ENCODE data around the gene TULP4.
"Not testable (repeated sequence)": the region's sequence is repeated elsewhere in the genome, so short reads cannot be mapped to it uniquely, and the experiment has no call there.

Gene TULP4

DNA sequence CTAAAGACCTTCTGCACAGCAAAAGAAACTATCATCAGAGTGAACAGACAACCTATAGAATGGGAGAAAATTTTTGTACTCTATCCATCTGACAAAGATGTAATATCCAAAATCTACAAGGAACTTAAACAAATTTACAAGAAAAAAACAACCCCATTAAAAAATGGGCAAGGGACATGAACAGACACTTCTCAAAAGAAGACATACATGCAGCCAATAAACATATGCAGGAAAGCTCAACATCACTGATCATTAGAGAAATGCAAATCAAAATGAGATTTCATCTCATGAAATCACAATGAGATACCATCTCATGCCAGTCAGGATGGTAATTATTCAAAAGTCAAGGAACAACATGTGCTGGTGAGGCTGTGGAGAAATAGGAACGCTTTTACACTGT is 215.6 kb downstream of the TULP4 start:
- intact Hi-C loops (cut with DNase I); DNase-seq: not testable (repeated sequence)

GRCh38 chr6:158528826-158529225 is 216.6 kb downstream of the TULP4 start:
- no peak for DNase-seq
- intact Hi-C loops (cut with DNase I), result no loop called here

DNA sequence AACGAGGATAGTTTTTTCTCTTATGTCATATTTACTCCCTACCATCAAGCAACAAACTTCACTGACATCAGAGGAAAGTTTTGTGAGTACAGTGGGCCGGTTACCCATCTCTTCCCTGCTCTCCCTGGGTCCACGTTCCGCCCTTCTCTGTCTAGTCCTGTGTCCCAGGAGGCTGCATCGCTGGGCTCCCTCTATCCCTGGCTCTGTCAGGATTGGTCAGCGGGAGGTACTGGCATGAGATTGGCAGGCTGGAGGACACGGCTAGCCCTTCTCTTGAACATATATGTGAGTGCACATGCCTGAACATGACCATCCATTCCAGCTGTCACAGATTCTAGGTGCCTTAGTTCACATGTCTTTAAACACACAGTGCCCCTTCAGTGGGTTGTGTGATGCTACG is 217.4 kb downstream of the TULP4 start:
- intact Hi-C loops (cut with DNase I), result no loop called here

GRCh38 chr6:158531566-158531965 is 219.3 kb downstream of the TULP4 start:
- intact Hi-C loops (cut with DNase I), result no loop called here
- peak in 1 of 42 donors; percentile 22 for DNase-seq

More for the DNA sequence above, 217.4 kb downstream of the TULP4 start:
- DNase-seq, result peak in 2 of 42 donors; percentile 1 to 12

GRCh38 chr6:158531970-158532369 is 219.7 kb downstream of the TULP4 start:
- no peak for DNase-seq
- intact Hi-C loops (cut with DNase I), result no loop called here

DNA sequence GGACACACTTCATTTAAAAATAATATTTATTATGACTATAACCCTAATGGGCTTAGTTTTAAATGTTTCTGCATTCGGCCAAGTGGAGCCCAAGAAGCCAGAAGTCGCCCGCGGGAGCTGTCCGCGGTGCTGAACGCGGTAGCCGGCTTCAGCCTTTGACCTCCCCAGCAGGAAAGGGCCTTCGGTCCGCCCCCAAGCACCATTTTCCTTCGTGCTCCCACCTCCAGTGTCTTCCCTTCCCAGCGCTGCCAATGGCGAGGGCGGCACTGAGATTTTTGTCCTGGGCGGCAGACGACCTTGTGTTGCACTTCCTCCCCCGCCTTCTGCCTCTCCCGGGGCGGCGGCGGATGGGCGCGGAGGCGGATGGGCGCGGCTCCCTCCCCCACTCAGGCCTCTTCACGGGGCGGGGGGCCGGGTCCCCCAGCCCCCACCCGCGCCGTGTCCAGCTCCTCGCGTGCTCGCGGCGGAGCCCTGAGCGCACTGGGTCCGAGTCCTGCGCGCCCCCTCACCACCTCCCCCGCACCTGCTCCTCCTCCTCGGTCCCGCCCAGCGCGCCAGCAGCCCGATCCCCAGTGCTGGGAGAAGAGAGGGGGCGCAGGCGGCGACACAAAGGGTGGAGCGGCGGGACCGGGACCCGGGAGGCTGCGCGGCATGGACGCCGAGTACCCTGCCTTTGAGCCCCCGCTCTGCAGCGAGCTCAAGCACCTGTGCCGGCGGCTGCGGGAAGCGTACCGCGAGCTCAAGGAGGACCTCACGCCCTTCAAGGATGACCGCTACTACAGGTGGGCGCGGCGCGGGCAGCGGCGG is 224.0 kb downstream of the TULP4 start:
- peak in 38 of 42 donors; percentile 26 to 86 (median 60) for DNase-seq
- intact Hi-C loops (cut with DNase I), result no loop called here

GRCh38 chr6:158536891-158537798 is 224.9 kb downstream of the TULP4 start:
- intact Hi-C loops (cut with DNase I), result no loop called here
- peak in 39 of 42 donors; percentile 38 to 78 (median 63) for DNase-seq

- peak in 3 of 42 donors; percentile 7 to 38 (median 34) for DNase-seq
- intact Hi-C loops (cut with DNase I), result no loop called here
Measured at GRCh38 chr6:158538741-158539140, 226.5 kb downstream of the TULP4 start.

GRCh38 chr6:158539413-158539812 is 227.1 kb downstream of the TULP4 start:
- intact Hi-C loops (cut with DNase I), result no loop called here
- peak in 1 of 42 donors; percentile 27 for DNase-seq

- no peak for DNase-seq
- intact Hi-C loops (cut with DNase I), result loop anchor here (10.0 kb wide), 1 partner anchor 65 kb away; no protein-coding TSS in a partner anchor
Measured at GRCh38 chr6:158539881-158540280, 227.6 kb downstream of the TULP4 start.

- DNase-seq, result peak in 3 of 42 donors; percentile 19 to 39 (median 34)
- intact Hi-C loops (cut with DNase I), result loop anchor here (10.0 kb wide), 1 partner anchor 61 kb away; no protein-coding TSS in a partner anchor
Measured at GRCh38 chr6:158543606-158544185, 231.4 kb downstream of the TULP4 start.

DNA sequence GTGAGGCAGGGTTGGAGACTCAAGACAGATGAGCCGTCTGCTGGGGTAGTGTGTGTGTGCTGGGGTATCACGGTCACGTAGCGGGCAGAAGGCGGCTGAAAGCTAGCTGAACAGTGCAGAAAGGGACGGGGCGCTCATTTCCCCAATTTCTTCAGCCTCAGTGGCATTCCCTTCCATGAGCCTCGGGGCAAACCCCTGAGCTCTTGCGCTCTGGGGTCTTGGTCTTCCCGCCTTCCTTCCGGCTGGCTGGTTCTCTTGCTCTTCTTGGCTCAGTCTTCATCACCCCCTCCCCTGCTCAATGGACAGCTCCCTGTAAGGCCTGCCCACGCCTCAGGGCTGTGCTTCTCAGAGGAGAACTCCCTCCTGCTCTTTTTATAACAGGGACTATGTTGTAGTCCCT is 232.2 kb downstream of the TULP4 start:
- peak in 3 of 42 donors; percentile 20 to 39 (median 33) for DNase-seq
- intact Hi-C loops (cut with DNase I), result loop anchor here (10.0 kb wide), 1 partner anchor 60 kb away; no protein-coding TSS in a partner anchor

GRCh38 chr6:158545043-158545966 is 233.0 kb downstream of the TULP4 start:
- peak in 33 of 42 donors; percentile 19 to 81 (median 51) for DNase-seq
- intact Hi-C loops (cut with DNase I), result loop anchor here (10.0 kb wide), 1 partner anchor 59 kb away; no protein-coding TSS in a partner anchor

GRCh38 chr6:158548418-158549161 is 236.3 kb downstream of the TULP4 start:
- DNase-seq, result peak in 3 of 42 donors; percentile 10 to 36 (median 31)
- intact Hi-C loops (cut with DNase I), result loop anchor here (10.0 kb wide), 1 partner anchor 56 kb away; no protein-coding TSS in a partner anchor

- no peak for DNase-seq
- intact Hi-C loops (cut with DNase I), result no loop called here
Measured at GRCh38 chr6:158552055-158552795, 240.0 kb downstream of the TULP4 start.

DNA sequence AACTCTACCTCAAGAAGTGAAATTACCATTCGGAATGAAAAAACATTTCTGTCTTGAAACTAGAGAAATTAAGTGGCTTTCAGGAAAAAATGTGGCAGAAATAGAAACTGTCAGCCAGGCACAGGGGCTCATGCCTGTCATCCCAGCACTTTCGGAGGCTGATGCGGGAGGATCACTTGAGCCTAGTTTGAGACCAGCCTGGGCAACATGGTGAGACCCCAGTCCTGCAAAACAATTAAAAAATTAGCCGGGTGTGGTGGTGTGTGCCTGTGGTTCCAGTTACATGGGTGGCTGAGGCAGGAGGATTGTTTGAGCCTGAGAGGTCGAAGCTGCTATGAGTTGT is 240.5 kb downstream of the TULP4 start:
- intact Hi-C loops (cut with DNase I), result no loop called here
- DNase-seq, result no peak
